Activated CD4-positive, alpha-beta T cell treated with anti-CD3 and anti-CD28 coated beads, Interleukin-2, amount 50 U/mL, for 4 hours (primary cell): ENCODE data around the gene IGFBP3.

ENCODE experiments used
- DNase-seq, 2 experiments: peaks; one replicate each; pipeline ENCODE4 v3.0.0-alpha.2; 2020

Gene IGFBP3

DNA sequence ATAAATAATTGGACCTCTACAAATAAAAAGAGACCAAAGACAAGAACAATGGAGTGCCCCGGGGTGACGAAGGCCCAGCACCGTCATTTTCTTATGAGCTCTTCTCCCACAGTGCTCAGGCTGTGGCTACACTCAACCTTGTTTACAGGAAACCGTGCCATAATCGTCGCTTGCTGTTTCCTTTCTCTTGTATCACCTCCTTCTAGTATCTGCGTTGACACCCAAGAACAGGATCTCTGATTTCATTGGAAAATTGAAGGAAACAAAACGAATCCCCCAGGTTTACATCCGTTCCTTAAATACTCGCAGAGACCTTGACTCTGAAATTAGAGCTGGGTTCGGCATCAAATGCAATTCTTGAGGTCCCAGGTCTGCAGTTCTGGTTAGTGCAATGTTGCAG is 1.7 kb upstream of the IGFBP3 start:
- DNase-seq: no peak

DNA sequence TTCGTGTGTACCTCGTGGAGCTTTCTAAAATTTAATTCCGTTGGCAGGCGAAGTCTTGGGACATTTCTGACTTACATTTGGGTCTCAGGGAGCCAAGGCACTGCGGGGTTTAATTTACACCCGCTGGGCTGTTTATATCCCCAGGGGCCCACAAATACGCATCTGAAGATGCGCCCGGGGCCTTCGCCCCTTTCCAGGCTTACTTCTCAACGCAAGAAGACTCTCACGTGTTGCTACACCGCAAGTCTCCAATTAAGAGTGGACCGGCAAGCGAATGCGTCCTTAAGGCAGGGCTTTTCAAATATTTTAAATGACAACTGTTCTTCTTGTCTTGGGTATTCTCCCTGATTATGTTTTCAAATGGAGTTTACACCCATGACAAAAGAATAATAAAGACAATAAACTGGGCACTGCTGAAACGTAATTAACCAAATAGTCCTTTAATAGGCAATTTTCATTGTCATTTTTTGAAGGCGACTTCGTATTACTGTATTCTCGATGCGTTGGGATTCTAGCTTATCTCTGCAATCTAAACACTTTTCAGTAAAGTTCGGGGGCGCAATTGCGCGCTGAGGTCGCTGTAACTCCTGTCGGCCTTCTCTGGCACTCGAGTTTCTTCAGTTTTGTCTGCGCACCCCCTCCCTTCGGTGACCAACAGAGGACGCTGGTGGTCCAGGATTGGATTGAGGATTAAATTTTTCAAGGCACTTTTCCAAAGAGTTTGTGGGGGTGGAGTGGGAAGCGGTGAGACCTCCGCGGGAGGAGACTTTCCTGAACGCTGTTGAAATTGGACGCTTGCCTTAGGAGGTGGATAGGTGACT is 837 bp upstream of the IGFBP3 start:
- DNase-seq: no peak

DNA sequence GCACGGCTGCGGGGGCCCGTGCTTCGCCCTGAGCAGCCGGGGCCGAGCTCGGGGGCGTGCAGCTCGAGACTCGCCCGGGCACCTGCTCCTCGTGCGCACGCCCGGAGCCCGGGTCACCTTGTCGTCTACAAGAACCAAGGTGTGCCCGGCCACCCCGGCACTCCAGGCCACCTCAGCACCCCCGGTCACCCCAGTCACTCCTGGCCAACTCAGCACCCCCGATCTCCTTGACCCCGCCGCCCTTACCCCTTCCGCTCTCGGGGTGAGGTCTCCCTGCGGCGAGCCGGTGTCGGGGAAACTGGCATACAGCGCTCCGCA is 268 bp upstream of the IGFBP3 start:
- no peak for DNase-seq

DNA sequence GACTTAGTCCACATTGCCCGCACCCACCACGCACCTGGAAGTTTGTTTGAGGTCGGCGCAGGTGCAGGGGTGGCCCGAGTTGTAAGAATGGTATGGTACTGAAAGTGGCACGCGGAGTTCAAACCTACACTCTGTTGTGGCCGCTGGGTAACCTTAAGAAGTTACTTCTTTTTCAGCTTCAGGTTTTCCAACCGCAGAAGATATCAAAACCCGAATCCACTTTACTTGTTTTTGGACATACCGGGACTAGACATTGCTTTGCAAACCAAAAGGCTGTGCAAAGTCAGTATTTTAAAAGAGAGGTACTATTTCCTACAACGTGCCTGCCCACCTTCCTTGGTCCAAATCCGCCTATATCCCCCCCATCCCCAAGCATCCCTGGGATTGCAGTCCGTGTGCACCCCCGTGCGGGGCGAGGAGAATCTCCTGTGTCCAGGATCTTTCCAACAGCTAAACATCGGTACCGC is 1.0 kb downstream of the IGFBP3 start:
- DNase-seq: no peak

DNA sequence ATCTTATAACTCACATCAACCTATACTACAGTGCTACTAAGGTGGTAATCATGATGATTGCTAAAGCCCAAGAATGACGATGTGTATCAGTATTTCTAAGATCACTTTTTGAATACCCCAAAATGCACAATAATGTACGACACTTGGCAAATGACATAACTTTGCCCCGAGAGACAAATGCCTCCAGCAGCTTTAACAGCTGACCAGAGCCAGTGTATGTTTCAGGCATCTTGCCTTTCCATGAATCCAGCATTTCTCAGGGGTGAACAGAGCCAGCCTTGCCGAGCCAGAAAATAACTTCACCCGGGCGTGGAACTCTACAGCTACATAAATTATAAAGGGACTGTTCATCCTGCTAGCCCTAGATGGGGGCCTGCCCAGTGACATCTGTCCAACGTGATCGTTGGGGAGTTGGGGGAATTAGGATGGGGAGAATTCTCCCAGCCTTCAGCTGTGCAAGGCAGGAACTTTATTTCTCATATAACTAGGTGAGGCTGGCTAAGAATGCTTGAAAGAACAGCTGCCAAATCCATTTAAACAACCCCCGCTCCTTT is 1.8 kb downstream of the IGFBP3 start:
- no peak for DNase-seq

DNA sequence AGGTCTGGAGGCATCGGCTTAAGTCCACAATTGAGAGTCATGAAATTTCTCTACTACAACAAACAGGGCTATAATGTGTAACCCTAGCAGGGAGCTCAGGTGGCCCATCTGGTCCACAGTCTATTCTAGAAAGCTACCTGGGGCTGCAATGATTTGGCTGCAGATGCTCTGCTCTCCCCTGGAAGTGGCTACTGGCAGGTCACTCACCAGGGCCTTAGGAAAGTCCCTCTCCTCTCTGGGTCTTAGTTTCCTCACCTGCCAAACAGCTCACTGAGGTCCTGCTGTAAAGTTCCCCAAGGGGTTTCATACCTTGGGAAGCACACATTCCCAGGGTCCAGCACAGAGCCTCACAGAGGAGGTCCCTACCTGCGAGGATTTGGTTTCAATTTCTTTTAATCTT is 2.5 kb downstream of the IGFBP3 start:
- no peak for DNase-seq

DNA sequence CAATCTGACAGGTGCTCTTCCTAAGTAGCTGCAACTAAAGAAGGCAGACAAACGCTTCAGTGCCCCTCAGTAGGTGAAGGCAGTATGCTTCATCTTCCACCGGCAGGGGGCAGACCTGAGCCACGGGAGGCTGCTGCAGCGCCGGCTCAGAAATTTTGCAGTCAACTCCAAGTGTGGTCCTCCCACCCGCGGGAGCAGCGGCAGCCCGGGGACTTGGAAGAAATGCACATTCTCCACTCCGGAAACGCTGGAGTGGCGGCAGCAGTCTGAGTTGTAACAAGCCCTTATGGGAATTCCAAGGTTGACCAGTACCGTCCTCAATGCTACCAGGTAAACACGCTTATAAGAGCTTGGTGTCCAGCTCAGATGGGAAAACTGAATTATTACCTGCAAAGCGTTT is 3.4 kb downstream of the IGFBP3 start:
- peak; percentile 59 to 61 for DNase-seq

DNA sequence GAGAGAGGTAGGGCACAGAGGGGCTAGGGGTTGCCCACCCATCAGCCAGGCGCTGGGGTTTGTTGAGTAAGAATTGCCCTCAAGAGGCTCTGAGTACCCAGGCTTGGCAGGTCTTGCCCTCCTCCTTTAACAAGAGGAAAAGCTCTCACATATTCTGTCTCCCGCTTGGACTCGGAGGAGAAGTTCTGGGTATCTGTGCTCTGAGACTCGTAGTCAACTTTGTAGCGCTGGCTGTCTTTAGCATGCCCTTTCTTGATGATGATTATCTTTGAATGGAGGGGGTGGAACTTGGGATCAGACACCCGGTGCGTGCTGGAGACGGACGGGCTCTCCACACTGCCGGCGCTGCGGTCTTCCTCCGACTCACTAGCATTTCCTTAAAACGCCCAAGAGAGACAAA is 4.0 kb downstream of the IGFBP3 start:
- DNase-seq: no peak

DNA sequence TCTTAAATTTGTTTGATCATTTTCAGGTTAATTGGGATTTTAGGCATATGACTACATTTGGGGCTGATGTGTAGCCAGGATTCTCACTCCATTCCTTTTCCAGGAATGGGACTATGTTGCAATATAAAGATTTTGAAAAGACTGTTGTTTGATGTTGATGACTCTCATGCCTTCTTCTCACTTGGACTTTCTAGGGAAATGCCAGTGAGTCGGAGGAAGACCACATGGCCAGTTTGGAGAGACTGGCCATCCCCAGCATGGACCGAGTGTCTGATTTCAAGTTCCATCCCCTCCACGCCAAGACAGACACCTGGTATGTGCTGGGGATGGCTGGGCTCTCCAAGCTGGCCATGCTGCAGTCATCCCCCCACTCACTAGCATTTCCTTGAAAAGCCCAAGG is 5.5 kb downstream of the IGFBP3 start:
- no peak for DNase-seq

DNA sequence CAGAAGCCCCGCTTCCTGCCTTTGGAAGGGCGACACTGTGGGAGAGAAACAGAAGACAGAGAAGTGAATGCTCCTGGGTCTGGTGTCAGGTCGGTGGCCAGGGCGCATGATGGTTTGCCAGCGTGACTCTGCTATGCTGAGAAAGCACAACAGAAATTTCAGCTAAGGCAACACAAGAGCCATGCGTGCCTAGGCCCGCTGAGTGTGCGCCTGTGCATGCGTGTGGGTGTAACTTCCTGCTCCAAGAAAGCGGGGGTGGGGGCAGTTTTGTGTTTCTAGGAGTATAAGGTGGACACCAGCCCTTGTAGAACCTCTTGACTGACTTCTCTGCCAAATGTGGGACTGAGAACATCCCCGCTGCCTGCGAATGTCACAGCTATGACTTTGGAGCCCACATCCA is 6.2 kb downstream of the IGFBP3 start:
- DNase-seq: no peak

DNA sequence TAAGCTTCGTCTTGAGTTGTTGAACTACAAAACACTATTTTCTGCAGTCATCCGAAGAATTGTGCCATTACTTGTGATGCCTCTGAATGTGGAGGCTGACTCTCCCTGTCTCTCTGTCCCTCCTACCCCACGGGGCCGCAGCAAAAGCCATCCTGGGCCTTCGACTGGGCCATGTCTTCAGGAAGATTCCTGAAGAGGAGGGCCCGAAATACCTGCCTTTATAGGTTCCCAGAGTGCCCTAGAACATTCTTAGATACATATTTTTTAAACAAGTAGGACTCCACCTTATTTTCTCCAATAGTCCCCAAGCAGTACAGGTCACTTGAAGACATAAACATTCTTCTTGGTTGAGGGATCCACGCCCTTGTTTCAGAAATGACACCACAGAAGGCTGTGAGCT is 8.1 kb downstream of the IGFBP3 start:
- DNase-seq: no peak

DNA sequence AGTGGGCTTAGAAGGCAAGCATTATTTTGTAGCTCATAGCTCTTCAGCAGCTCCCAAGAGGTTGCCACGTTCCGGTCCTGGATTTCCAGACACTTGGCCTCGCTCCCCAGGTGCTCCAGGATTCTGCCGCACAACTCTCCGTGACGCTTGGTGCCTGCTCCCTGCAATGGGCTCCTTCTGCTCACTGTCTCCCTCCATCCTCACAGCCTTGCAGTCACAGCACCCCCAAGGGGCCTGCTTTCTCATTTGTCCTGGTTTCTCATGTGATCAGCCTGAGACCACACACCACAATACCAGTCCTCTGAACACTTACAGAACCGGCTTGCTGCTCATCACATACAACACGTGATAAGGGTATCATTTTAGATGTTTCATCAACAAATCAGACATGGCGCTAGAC is 9.8 kb downstream of the IGFBP3 start:
- DNase-seq: no peak

DNA sequence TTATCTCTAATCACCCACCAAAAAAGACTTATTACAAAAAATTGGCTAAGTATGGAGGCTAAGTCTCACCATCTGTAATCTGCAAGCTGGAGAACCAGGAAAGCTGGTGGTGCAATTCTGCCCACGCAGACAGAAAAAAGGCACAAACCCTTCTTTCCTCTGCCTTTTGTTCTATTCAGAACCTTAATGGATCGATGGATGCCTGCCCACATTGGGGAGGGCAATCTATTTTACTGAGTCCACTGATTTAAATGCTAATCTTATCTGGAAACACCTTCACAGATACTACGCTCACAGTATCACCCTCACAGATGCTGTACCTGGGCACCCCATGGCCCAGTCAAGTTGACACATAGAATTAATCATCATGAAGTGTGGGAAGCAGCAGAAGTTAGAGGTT is 10.2 kb downstream of the IGFBP3 start:
- DNase-seq: no peak

DNA sequence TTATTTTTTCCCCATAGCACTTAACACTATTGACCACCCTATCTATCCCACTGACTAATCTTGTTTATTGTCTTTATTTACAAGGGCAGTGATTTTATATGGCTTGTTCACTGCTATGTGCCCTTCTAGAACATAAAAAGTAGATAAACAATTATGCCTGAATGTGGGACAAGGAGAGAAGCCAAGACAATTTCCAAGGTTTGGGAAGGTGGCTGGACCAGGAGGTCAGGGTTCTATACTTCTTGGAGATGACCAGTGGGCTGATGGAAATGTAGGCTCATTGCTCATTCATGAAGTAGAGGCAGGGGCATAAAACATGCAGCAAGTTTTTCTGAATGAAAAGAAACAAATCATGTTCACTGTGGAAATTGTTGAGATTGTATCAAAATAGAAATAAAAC is 11.5 kb downstream of the IGFBP3 start:
- DNase-seq: no peak

DNA sequence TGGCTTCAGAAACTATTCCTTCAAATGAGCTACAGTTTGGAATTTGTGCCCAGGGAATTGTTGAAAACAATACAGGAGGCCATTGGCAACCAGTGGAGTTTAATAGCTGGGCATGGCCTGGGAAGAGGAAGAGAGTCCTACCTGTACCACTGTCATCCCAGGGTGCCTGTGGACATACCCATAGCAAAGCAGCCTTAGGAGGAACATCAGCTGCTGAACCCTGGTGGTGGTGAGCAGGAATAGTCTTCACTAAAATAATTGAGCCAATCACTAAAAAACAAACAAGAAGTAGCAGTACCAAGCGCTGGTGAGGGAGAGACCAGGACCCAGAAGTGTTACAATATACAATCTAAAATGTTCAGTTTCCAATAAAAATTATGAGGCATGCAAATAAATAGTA is 18.3 kb downstream of the IGFBP3 start:
- no peak for DNase-seq

DNA sequence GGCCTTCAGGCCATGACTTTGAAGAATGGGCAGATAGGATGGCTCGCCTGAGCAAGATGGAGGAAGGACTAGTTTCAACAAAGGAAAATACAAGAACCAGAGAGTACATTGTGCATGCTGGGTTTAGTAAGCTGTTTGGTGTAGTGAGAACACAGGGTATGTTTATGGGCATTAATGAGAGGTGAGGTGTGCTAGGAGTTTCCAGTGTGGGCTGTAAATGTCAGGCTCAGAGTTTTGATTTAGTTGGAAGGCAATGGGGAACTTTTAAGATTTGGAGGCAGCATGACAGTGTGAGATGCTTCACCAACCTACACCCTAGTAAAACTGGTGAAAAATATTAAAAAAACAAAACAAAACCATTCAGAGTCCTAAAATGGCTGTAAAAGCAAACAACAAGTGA is 19.5 kb downstream of the IGFBP3 start:
- DNase-seq: no peak

DNA sequence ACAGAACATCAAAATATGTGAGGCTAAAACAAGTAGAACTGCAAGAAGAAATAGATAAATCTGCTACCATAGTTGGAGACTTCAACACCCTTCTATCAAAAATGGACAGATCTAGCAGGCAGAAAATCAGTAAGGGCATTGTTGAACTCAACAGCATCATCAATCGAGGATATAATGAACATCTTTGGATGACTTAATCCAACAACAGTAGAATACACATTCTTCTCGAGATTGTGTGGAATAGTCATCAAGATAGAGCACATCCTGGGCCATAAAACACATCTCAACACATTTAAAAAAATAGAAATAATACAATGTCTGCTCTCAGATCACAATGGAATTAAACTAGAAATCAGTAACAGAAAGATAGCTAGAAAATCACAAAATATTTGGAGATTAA is 22.9 kb downstream of the IGFBP3 start:
- no peak for DNase-seq

DNA sequence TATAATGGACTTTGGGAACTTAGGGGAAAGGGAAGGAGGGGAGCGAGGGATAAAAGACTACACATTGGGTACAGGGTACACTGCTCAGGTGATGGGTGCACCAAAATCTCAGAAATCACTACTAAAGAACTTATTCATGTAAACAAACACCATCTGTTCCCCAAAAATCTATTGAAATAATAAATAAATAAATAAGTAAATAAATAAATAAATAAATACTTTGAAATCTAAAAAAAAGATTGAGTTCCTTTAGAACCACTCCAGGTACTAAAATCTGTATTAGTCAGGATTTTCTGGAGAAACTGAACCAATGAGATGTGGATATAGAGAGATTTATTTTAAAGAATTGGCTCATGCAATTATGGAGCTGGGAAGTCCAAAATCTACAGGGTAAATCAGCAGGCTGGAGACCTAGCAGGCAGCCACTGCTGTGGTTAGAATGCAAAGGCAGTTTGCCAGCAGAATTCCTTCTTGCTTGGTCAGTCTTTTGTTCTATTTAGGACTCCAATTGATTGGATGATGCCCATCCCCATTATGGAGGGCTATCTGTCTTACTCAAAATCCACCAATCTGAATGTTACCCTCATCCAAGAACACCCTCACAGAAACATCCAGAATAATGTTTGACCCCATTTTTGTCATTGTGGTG is 23.9 kb downstream of the IGFBP3 start:
- no peak for DNase-seq

DNA sequence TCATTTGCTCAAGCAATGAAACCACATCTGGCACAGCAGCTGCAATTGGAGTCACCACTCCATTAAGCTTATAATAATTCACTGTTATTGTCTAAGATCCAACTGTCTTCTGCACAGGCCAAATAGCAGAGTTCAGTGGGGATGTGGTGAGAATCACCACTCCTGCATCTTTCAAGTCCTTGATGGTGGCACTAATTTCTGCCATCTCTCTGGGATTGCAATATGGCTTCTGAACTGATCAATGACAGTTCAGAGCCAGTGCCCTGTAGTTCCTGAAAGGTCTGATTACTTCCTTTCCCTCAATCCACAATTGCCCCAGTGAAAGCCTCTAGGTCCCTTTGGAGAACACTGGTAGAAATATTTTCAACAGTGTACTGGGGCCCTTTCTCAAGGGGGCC is 26.4 kb downstream of the IGFBP3 start:
- DNase-seq: no peak

DNA sequence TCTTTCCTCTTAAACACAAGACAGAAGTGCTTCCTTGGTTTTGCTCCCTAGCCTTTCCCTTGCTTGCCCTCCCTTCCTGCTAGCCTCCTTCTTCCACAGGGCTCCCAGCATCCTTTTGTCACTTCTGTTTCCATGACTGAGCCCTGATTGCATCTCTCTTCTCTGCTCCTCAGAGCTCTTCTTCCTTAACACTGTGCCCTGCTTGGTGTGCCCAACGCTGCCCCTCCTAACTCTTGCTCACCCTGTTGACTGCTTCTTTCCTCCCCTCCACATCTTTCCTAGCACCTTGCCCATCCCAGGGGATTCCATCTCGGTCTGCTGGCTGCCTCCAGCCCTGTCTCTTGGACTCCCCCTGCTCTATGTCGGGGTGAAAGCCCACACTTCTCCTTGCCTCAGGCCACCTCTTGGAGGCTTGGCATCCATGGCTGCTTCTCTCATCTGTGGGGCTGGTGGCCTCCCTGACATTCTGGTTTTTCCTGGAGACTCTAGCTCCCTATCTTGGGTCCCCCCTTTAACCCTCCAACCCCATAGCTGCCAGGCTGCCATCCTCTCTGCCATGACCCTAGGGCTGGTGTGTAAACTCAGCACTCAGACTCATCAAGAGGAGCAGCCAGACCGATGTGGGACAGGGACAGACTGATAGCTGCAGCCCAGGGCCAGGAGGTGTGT is 26.9 kb downstream of the IGFBP3 start:
- DNase-seq: no peak

DNA sequence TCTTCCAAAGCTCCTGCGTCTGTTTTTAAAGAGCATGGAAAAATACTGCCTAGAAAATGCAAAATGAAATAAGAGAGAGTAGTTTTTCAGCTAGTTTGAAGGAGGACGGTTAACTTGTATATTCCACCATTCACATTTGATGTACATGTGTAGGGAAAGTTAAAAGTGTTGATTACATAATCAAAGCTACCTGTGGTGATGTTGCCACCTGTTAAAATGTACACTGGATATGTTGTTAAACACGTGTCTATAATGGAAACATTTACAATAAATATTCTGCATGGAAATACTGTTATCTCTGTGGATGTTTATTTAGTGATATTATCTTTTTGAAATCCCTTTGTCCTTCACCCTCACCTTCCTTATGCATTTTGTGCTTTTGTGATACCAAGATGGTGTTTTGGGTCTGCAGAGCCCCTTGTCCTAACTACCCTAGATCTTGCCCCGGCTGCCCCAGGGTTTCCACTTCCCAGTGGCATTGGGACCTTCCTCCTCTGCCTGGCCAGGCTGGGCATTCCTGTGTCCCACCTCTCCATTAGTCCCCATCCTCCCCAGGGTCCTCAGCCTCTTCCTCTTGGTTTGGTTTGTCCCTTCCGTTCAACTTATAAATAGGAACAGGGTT is 27.6 kb downstream of the IGFBP3 start:
- DNase-seq: no peak

DNA sequence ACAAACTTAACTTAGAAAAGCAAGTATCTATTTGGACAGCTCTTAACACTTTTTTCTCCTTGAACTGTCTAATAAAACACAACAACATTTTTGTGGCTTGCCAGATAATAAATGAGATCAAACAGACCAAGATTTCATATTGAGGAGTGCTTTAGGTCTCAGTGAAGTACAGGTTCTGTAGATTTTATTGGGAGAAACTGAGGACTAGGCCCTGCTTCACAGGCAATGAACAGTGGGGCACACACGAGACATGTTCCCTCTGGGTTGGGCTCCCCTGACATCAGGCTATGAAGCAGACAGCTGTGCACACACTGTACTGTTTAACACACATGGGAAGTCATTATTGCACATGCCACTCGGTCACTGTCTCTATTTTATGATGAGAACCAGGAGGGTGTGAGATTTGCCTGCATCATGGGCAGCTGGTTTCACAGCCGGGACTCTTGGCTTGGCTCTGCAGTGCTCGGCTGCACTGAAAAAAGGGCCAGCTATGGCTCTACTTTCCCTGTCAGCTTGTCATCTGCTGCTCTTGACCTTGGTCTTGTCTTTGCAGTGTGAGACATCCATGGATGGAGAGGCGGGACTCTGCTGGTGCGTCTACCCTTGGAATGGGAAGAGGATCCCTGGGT is 28.6 kb downstream of the IGFBP3 start:
- no peak for DNase-seq
